Activated CD8-positive, alpha-beta memory T cell treated with anti-CD3 and anti-CD28 coated beads for 1 hour (primary cell): Measurements from ENCODE around the gene NENF.
"Not testable (repeated sequence)": the region's sequence is repeated elsewhere in the genome, so short reads cannot be mapped to it uniquely, and the experiment has no call there.

Experiments
- DNase-seq, 2 donors: peaks; one replicate each; pipeline ENCODE4 v3.0.0-alpha.2; 2020; ENCODE audit warnings: low read depth in 1 of 2; ENCODE audit errors: extremely low read depth in 1 of 2

Gene NENF

GRCh38 chr1:212457740-212458338, 25.1 kb downstream of the NENF start:
- DNase-seq: peak in 1 of 2 donors; percentile 16

- no peak for DNase-seq
Observed at GRCh38 chr1:212458817-212459216, 26.1 kb downstream of the NENF start.

DNA sequence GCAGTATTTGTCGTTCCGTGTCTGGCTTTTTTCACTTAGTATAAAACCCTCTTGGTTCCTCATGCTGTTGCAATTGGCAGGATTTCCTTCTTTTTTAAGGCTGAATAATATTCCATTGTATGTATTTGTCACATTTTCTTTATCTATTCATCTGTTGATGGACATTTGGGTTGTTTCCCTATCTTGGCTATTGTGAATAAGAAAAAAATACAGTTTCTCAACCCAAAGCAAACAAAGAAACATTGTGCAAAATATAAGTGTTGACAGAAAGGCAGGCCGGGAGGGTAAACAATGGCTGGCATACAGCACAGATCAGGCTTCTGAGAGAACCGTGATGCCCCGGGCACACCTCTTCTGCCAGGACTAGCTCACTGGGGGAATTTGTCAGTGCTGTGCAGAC, 26.9 kb downstream of the NENF start:
- DNase-seq: no peak

GRCh38 chr1:212460376-212460775, 27.7 kb downstream of the NENF start:
- no peak for DNase-seq

- no peak for DNase-seq
Observed at GRCh38 chr1:212461916-212462660, 29.4 kb downstream of the NENF start.

DNA sequence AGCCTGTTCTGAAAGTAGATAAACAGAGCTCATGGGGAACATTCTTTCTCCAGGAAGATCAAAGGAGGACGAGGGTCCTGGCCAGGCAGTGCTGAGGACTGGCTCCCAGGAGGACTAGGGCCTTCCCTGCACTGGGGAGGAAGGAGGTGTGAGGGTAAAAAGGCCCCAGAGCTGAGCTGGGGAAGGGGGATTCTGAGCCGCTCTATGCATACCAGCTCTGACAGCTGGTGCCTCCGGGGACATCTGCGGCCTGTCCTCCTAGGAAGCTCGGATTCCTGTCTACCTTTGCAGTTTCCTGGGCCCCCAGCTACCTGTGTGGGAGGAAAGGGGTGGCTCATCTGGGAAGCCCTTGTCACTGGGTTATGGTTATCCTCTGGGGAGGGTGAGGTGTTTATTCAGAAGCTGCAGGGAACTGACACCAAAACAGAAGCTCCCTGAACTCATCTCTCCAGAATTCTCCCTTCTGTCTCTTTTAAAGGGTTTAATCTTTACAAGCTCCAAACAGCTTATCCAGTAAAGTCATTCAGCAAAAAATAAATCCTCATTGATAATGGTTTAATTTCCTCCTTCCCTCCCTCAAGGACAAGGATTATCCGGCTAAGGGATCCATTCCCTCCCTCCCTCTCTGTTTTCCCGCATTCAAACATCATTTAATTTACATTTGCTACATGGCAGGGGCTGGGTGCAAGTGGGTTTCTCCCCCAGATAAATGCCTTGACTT, 31.0 kb downstream of the NENF start:
- no peak for DNase-seq

DNA sequence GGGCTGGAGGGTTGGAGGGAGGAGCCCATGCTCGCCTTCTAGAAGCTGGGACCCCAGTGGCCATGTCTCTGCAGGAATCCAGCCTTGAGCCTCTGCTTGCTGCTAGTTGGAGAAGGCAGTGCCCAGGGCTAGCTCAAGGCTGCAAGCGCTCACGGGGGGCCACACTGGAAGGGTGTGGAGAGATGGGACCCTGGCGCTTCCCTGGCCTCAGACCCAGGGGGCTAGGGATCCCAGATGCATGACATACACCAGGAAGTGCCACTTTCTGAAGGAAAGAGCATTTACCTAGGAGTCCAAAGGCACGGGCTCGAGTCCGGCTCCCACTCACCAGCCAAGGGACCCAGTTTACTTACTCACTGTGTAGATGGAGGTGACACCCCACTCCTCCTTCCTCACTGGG, 32.6 kb downstream of the NENF start:
- no peak for DNase-seq

- DNase-seq: no peak
Observed at GRCh38 chr1:212466437-212466836, 33.7 kb downstream of the NENF start.

GRCh38 chr1:212466898-212467650, 34.4 kb downstream of the NENF start:
- no peak for DNase-seq

DNA sequence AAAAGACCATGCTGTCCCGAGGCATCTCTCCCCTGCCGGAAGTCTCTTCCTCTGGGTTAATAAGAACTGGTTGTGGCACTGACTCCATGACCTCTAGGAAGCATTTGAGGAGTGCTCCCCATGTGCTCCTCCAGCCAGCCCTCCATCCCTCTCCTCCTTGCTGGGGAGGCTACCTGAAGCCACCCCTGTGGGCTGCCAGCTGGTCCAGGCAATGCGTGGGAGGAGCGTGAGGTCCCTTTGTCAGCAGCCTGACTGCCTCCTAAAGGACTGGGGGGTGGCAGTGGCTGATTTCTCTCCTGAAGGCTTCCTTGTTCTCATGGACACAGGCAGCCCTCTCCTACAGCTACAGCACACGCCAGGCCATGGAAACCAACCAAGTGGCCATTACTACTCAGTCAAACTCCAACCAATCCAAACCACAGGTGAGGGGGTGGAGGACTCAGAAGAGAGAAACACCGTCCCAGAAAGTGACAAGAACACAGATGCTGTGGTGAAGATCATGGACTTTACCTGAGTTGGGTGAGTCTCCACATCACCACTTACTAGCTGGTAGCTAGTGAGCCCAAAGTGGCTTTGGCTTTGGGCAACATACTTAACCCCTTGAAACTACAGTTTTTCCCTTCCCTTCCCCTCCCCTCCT, 35.2 kb downstream of the NENF start:
- DNase-seq: no peak

- no peak for DNase-seq
Observed at GRCh38 chr1:212470059-212470458, 37.3 kb downstream of the NENF start.

DNA sequence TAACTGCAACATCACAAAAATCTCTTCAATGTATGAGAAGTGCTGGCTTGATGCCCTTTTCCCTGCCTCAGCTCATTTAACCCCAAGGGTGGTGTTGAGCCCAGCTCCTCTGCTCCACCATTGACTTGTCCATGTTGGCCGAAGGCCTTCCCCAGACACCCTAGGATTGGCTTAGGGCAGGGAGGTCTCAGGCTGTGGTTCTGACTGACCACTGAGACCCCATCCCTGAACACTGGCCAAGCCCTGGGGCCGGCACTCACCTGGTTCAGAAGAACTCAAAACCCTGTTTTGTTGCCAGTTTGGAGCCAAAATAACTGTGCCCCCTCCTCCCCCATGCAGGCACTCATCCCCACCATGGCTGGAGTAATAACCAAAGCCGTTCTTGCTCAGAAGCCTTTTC, 38.6 kb downstream of the NENF start:
- no peak for DNase-seq

GRCh38 chr1:212471891-212472675, 39.4 kb downstream of the NENF start:
- DNase-seq: no peak

- no peak for DNase-seq
Observed at GRCh38 chr1:212473729-212474128, 41.0 kb downstream of the NENF start.

DNA sequence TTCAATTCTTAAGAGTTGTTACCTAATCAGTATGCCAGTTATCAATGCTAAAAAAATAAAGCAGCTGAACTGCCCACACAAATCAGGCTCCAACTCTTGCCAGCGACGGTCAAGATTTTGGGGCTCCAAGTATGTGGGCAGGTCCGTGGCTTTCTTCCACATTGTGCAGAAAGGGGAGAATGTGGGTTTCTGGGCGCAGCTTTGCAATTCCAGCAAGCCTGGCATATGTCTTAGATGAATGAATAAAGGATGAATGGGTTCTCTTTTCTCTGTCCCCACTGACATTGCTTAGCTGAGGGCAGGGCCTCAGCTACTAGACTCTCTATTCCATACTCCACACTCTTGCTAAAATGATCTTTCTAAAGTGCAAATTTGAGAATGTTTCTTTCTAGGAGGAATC, 42.4 kb downstream of the NENF start:
- DNase-seq: no peak

DNA sequence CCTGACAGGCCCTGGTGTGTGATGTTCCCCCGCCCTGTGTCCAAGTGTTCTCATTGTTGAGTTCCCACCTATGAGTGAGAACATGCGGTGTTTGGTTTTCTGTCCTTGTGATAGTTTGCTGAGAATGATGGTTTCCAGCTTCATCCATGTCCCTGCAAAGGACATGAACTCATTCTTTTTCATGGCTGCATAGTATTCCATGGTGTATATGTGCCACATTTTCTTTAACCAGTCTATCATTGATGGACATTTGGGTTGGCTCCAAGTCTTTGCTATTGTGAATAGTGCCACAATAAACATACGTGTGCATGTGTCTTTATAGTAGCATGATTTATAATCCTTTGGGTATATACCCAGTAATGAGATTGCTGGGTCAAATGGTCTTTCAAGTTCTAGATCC, 43.1 kb downstream of the NENF start:
- DNase-seq: not testable (repeated sequence)

DNA sequence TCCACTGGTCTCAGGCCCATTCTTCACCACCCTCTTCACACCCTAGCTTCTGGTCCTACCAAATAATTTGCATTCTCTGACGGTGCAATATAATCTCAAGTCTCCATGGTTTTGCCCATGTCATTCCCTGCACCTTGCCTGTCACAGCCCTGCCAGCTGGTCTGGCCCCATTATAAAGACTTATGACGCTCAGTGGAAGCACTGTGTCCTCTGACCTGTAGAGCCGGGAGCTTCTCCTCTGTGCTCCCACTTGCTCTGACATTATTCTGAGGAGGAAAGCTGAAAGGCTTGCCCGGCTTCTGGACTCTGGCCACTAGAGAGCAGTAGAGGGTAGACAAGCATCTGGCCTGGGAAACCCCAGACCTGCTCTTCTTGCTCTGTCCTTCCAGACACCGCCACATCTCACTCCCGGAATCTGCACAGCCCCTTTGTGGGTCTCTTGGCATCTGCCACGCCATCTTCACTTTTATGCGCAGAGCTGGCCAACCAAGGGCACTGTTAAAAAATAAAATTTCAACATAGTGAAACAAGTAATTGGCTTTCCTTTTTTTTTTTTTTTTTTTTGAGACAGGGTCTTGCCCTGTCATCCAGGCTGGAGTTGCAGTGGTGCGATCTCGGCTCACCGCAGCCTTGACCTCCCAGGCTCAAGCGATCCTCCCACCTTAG, 44.4 kb downstream of the NENF start:
- DNase-seq: peak; percentile 32 to 52

DNA sequence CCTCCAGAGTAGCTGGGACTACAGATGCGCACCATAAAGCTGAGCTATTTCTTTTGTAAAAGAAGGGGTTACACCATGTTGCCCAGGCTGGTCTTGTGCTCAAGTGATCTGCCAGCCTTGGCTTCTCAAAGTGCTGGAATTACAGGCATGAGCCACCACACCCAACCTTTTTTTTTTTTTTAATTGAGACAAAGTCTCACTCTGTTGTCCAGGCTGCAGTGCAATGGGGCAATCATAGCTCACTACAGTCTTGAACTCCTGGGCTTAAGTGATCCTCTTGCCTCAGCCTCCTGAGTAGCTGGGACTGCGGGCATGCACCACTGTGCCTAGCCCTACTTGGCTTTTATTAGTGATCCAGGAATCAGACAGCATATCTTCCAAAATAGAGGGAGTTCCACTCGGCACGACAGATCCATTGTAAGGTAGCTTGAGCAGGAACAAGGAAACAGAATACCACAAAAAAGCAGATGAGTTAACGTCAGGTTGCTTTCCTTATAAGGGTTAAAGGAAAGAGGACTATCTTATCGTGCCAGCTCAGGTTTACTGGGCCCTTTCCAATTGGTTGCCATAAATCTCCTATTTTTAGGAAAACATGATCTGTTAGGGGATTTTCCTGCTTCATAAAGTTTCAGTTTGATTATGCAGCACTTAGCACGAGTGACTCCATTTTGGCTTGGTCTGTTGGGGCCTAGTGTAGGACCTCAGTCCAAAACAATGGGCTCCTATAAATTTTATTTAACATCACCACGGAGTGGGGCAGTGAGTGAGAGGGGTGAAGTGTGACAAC, 45.2 kb downstream of the NENF start:
- no peak for DNase-seq
